ENCODE data around the gene CMTM8.

Gene CMTM8

DNA sequence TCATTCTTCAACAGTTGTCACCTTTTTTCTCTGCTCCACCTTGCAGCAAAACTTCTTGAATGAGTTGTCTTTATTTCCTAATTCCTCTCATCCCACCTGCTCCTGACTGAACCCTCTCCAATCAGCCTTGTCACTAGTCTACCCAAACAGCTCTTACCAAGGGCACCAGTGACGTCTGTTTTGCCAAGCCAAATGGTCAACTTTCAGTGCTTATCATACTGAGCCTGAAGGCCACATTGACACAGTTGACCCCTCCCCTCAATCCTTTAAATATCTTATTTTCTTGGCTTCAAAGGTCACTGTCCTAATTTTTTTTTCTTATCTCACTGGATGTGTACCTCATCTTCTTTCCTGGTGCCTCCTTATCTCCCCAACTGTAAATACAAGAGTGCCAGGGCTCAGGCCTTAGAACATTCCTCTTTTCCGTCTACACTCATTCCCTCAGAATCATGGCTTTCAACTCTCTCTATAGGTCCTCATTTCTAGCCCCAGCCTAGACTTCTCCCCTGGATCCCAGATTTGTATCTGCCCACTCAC is 43.2 kb downstream of the CMTM8 start:
- no peak for DNase-seq

DNA sequence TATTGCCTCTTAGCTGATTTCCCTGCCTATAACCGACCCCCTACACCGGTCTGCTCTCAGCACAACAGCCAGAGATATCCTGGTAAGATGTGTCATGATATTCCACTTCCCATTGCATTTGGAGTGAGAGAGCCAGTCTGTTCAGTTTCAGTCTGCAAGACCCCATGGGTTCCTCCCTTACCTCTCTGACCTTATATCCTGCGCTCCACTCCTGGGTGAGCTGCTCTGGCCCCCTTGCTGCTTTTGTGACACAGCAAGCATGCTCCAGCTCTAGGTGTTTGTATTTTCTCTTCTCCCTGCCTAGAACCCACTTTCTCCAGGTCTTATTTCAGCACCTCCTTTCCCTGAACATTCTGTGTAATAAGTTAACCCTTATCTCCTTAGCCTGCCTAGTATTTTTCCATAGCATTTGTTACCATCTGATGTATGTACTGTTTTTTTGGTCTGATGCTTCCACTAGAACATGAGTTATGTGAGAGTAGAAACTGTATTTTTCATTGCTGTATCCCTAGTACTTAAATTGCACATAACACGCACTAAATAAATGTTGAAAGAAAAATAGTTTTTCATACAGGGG is 44.2 kb downstream of the CMTM8 start:
- DNase-seq = no peak

- DNase-seq = peak in 1 of 2 experiments; percentile 62
Measured at GRCh38 chr3:32283304-32283703, 44.8 kb downstream of the CMTM8 start.

- no peak for DNase-seq
Measured at GRCh38 chr3:32284443-32285212, 46.1 kb downstream of the CMTM8 start.

- DNase-seq = no peak
Measured at GRCh38 chr3:32285891-32286290, 47.4 kb downstream of the CMTM8 start.

GRCh38 chr3:32288819-32289218 is 50.3 kb downstream of the CMTM8 start:
- no peak for DNase-seq

GRCh38 chr3:32290619-32291018 is 52.1 kb downstream of the CMTM8 start:
- DNase-seq = no peak

GRCh38 chr3:32292085-32292796 is 53.8 kb downstream of the CMTM8 start:
- DNase-seq = no peak

GRCh38 chr3:32293903-32294302 is 55.4 kb downstream of the CMTM8 start:
- DNase-seq = no peak

DNA sequence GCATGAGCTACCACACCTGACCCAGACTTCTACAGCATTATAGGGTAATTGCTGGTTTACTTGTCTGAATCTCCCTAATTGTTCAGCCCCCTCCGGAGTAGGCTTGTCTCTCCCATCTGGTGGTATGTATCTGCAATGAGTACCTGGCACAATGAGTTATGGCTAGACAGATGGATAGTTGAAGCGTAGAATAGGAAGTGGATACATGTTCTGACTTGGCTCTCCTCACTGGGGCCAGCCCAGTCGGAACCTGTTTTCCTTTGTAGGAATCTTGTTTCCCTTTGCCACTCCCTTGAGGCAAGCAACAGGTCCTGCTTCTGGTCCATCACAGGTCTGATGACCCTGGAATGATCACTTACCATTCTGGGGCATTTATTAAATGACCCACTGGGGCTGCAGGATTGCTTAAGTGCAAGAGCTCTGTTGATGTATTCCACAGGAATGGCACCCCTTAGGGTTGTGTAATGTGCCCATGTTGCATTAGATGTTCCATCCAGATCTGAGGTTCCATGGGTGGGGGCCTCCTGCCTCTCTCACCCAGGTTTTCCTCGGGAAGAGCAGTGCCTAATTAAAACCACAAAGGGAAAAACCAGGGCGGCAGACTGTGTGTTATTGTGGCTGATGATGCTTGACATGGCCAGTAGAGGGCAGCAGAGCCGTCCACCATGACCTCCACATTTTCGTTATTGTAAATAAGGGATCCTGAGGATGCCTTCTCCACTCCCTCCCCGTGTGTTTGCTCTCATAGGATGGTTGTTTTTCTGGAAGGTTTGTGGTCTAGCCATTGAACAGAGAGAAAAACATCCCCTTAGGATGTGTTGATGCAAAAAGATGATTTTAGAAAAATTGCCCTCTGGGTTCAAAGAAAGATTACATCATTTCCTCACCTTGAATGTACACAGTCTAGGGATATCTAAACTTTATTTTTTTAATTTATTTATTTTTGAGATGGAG is 58.0 kb downstream of the CMTM8 start:
- peak; percentile 43 to 83 for DNase-seq

- no peak for DNase-seq
Measured at GRCh38 chr3:32297366-32297765, 58.9 kb downstream of the CMTM8 start.

GRCh38 chr3:32301426-32301825 is 62.9 kb downstream of the CMTM8 start:
- no peak for DNase-seq

DNA sequence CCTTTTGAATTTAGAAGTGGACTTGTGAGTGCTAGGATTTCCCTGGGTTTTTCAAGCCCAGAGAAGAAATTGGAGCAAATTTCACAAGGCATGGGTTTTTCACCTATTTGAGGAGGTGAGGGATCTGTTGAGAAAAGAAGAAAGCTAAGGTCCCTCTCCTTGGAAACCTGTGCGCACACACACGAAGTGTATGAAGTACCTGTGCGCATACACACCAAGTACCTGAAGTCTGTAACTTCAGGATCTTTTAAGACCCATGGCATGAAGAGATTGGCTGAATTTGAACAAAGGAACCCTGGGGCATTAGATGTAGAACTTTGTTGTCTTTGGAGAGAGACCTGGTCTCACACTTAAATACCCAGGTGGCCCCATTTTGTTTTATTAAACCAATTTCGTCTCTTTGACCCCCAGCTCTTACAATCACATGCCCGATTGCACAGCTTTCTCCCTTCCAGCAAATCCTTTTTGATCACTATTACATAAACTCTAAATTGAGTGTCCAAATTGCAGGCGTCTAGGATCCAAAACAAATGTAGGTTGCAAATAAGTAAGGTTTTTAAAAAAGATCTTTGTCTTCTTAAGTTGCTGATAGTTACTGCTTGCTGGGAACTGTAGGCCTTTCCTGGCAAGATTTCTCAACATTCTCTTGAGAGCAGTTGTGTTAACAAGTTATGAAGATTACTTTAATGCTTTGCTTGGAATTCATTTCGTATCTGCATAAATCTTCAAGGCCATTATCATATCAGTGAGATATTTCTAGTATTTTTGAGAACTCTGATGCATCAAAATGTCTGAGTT is 64.3 kb downstream of the CMTM8 start:
- DNase-seq = no peak

- DNase-seq = no peak
Measured at GRCh38 chr3:32303399-32303747, 64.9 kb downstream of the CMTM8 start.

DNA sequence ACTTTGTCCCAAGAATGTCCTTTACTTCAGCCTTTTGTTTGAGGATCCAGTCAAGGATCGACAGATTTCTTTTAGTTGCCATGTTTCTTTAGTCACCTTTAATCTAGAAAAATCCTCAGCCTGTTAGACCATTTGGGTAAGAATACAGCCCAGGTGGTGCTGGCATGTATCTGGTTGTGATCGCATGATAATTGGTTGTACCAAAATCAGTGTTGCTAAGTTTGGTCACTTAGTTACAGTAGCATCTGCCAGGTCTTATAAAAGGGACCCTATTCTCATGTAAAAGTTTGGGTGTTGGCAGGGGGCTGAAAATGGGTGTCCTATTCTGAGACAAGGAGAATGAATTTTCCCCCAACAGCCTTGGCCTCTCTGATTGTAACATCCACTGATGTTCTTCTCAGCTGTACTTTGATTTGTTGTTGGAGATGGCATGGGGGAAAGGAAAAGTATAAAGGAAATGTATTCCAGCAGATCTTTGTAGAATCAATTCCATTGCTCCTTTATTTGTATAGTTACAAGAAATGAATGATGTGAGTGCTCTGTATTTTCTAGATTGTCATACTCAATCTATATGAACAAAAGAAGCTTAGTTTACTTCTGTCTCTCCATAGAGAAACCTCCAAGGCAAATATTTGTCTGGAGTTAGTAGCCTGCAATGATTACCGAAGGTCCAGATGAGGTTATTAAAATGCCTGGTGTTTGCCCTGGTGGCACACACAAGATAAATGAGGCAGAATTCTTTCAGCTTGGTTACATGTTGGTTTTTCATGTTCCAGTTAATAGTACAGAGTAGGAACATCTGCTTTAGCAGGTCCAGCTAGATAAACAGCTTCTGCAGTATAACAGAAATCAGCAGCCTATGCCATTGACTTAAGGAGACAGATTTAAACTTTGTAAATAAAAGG is 65.7 kb downstream of the CMTM8 start:
- DNase-seq = peak in 1 of 2 experiments; percentile 12

DNA sequence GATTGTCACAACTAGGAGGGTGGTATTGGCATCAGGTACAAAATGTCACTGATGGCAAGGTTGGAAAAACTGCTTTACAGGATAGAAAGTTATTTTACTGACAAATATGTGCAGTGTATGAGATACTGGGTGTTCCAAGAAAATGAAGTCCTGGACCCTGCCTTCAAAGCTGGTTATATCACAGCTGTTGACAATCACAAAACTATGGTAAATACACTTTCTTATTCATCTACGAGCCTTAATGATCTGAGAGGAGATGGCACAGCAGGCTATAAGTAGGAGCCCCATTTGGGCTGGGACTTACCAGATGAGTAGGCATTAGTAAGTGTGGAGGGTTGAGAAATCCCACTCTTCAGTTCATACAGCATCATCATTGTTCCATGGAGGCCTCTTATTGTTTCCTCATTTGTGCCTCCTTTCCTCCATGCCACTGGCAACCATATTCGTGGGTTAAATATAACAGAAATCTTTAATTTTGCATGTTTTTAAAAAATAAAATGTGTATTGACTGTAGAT is 66.9 kb downstream of the CMTM8 start:
- DNase-seq = no peak

DNA sequence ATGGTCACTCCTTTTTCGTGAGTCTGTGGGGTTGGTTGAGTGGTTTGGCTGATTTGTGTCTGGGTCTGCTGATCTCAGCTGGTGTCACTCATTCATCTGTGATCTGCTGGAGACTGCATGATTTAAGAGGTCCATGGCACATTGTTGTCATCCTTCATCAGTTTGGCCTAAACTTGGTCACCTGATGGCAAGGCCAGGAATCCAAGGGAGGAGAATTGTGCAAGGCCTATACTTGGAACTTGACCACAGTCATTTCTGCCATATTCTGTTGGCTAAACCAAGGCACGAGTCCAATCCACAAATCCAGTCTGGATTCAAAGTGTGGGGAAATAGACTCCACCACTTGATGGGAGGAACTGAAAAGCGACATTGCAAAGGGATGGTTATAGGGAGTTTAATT is 67.6 kb downstream of the CMTM8 start:
- no peak for DNase-seq

DNA sequence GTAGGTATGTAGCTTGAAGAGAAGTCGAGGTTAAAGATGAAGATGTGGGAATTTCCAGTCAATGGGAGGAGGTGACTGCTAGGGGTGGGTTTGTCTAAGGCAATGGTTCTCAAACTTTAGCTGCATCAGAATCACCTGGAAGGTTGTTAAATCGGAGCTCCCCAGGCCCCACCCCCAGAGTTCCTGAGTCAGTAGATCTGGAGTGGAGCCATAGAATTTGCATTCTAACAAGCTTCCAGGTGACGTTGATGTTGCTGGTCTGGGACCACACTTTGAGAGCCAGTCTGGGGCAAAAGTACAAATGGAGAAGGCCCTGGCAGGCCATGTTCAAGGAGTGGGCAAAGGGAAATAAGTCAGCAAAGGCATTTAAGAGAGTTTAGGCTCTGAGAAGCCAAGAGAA is 69.1 kb downstream of the CMTM8 start:
- peak; percentile 59 to 88 for DNase-seq

- DNase-seq = no peak
Measured at GRCh38 chr3:32308378-32308777, 69.9 kb downstream of the CMTM8 start.

DNA sequence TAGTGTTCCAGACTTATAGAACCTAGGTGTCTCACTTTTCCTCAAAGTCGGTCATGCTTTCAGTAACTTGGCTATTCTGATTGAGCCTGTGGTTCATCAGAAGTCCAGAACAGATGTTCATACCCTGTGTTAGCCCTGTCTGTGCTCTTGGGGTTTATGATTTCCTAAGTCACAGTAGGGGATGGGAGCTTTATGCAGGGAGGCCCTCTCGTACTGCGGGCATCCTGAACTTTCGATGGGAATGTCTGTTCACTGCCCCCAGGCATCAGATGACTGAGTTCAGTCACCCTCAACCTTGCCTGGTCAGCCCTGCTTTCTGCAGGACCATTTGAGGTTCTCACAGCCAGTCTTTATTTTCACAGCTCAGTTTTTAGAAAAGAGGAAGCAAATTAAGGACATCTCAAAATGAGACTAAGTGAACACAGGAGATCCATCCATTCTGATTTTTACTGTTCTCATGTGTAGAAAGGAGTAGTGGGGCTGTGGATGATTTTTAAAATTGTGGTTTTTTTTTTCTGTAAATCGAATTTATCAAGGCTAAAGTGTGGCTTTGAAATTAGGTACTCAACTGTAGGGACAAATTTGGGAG is 71.3 kb downstream of the CMTM8 start:
- no peak for DNase-seq

All from NCI-H526 (cell line).